Measurements from ENCODE around the gene NELFB.

NELFB gene

GRCh38 chr9:137268538-137269201, 13.5 kb downstream of the NELFB start:
- no peak for DNase-seq (ENCODE audit: low spot score)

- no peak for DNase-seq (ENCODE audit: low spot score)
These were observed 14.2 kb downstream of the NELFB start for GRCh38 chr9:137269231-137269772.

GRCh38 chr9:137270929-137271695, 16.0 kb downstream of the NELFB start:
- no peak for DNase-seq (ENCODE audit: low spot score)

- DNase-seq (ENCODE audit: low spot score), result no peak
These were observed 16.6 kb downstream of the NELFB start for GRCh38 chr9:137271696-137272076.

GRCh38 chr9:137272241-137273094, 17.3 kb downstream of the NELFB start:
- DNase-seq (ENCODE audit: low spot score), result no peak

GRCh38 chr9:137273095-137273490, 18.0 kb downstream of the NELFB start:
- DNase-seq (ENCODE audit: low spot score), result no peak

- no peak for DNase-seq (ENCODE audit: low spot score)
These were observed 18.6 kb downstream of the NELFB start for GRCh38 chr9:137273611-137274320.

- DNase-seq (ENCODE audit: low spot score), result no peak
These were observed 20.1 kb downstream of the NELFB start for GRCh38 chr9:137275203-137275587.

GRCh38 chr9:137275588-137276472, 20.7 kb downstream of the NELFB start:
- no peak for DNase-seq (ENCODE audit: low spot score)

- DNase-seq (ENCODE audit: low spot score), result no peak
These were observed 21.6 kb downstream of the NELFB start for GRCh38 chr9:137276473-137277328.

GRCh38 chr9:137277329-137278041, 22.4 kb downstream of the NELFB start, which contains the start of gene TOR4A:
TSS of gene TOR4A (plus strand) at chr9:137277726. CDS start at chr9:137278690, 964 bp downstream.
- peak; percentile 85 for DNase-seq (ENCODE audit: low spot score)

GRCh38 chr9:137278061-137278701, 23.1 kb downstream of the NELFB start:
- no peak for DNase-seq (ENCODE audit: low spot score)

- DNase-seq (ENCODE audit: low spot score), result no peak
These were observed 23.9 kb downstream of the NELFB start for GRCh38 chr9:137278721-137279711.

GRCh38 chr9:137279741-137280473, 24.8 kb downstream of the NELFB start:
- DNase-seq (ENCODE audit: low spot score), result no peak

GRCh38 chr9:137280474-137281344, 25.6 kb downstream of the NELFB start:
- DNase-seq (ENCODE audit: low spot score), result peak; percentile 71

All from AG20443 (cell line).